Stimulated activated CD8-positive, alpha-beta memory T cell treated with anti-CD3 and anti-CD28 coated beads, Interleukin-15, amount 100 ng/mL, for 4 hours (primary cell): Measurements from ENCODE around the gene ZNF598.
"Not testable (repeated sequence)": the region's sequence is repeated elsewhere in the genome, so short reads cannot be mapped to it uniquely, and the experiment has no call there.

Experiments used
- DNase-seq, 2 donors: peaks; one replicate each; pipeline ENCODE4 v3.0.0-alpha.2; 2020; ENCODE audit warnings: low read depth in 2 of 2

ZNF598 gene

DNA sequence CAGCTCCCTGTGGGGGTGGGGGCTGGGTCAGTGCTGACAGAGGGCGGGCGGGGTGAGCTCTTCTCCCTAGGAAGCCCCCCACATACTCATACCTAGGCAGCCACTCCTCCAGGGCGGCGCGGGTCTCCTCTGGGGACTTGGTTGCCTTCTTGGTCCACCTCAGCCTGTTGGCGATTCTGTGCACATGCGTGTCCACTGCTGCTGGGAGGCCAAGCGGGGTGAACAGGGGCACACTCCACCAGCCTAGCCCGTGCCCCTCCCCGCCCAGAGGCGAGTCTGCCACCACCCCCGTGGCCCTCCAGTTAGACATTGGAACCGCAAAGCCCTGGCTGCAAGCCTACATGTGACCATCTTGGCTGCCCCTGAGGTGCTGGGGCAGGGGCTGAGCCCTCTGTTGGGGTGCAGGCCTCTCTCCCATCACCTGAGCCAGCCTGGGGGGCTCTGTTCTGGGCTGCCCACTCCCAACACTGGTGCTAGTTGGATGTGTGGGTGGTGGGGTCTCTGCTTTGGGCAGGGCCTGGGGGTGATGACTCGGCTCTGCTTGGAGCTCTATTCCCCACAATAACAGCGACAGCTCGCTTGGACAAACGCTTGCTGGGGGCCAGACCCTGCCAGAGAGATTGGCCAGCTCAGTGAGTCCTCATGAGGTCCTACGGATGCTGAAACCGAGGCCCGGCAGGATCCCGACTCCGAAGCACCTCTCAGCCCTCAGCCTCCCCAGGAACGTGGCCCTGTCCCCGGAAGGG is 30.6 kb upstream of the ZNF598 start:
- DNase-seq = no peak

DNA sequence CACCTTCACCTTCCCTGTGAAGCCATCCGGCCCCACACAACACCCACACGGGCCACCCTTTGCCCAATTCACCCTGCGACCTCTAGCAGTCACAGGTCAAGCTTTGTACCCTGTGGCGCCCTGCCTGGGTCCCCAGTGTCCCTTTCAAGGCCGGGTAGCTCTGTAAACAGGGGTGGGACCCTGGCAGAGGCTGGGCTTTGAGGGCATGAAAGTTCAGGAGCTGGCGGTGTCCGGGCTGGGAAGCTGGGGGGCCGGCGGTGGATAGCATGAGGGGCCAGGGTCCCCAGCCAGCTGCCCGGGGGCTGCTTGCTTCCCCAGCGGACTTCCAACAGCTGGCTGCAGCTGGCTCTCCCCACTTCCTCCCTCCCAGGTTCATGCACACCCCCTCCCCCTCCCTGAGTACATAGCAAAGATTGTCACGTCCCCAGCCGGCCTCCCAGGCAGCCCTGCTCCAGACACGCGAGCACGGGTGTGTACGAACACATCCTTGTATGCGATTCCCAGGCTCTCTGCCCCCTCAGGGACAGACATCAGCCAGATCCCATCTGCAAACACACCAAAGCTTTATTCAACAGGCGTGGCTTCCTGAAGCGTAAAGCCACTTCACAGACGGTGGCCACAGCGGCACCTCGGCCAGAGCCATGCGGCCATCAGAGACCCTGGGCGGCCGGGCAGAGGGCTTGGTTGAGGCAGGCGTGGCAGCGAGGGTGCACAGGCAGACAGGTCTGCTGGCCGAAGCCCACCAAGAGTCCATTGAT is 29.8 kb upstream of the ZNF598 start:
- DNase-seq = no peak

DNA sequence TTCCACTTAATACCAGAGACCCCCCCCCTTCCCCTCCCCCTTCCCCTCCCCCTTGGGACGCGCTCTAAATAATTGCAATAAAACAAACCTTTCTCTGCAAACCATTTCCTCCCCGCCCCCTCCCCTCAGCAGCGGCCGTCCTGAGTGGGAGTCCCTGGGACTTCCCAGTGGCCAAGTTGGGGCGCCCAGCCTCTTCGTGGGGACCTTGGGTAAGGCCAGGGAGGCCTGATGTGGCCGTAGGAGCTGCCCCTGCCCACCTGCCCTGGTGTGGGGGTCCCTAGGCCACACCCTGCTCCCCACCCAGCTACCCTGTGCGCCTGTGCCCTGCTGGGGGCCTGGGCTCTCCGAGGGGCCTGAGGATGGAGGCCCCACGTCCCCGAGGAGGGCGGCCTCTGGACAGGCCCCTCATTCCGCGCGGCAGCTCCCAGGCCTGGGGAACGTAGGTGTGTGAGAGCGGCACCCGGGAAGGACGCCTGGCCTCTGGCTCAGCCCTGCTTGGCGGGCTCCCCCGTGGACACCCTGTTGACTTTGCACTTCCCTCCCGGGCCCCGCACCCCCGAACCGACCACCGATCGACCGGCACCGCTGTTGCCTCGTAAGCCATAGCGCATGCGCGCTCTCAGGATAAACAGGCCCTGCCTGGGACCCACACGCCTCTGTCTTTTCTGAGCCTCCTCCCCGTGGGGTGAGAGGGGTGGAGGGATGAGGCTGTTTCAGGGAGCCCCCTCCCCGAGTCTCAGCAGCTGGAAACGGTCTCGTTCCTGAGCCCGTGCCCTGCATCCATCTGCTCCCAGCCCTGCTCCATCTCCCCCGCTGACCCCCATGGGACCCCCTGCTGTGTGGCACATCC is 29.0 kb upstream of the ZNF598 start:
- DNase-seq = no peak

DNA sequence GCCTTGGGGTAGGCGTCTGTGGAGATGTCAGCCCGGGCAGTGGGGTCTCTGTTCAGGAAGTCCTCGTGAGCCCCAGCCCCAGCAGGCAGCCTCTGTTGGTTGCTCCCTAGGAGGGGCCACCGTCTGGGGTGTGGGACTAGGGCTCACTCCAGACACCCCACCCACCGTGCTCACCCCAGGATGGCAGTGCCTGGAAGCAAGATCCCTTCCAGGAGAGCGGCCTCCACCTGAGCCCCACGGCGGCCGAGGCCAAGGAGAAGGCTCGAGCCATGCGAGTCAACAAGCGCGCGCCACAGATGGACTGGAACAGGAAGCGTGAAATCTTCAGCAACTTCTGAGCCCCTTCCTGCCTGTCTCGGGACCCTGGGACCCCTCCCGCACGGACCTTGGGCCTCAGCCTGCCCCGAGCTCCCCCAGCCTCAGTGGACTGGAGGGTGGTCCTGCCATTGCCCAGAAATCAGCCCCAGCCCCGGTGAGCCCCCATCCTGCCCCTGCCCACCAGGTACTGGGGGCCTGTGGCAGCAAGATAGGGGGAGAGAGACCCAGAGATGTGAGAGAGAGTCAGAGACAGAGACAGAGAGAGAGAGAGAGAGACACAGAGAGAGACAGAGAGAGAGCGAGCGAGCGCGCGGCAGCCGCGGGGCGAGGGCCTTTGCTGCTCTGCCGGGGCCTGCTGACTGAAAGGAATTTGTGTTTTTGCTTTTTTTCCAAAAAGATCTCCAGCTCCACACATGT is 28.2 kb upstream of the ZNF598 start:
- no peak for DNase-seq

DNA sequence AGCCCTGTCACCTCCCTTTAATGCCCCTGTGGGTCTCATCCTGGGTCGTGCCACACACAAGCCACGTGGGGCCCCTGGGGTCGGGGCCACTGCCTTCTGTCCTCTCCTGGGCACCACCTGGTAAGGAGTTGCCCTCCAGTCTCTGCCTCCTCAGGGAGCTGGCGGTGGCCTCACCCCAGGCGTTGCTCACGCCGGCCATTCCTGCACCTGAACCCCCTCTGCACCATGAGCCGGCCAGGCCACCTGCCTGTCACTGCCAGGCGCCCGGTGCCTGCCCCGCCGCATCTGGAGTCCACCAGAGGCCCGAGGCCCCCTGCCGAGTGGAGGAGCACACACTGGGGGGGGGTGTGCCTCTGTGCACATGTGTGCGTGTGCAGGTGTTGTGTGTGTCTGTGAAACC is 27.5 kb upstream of the ZNF598 start:
- no peak for DNase-seq

DNA sequence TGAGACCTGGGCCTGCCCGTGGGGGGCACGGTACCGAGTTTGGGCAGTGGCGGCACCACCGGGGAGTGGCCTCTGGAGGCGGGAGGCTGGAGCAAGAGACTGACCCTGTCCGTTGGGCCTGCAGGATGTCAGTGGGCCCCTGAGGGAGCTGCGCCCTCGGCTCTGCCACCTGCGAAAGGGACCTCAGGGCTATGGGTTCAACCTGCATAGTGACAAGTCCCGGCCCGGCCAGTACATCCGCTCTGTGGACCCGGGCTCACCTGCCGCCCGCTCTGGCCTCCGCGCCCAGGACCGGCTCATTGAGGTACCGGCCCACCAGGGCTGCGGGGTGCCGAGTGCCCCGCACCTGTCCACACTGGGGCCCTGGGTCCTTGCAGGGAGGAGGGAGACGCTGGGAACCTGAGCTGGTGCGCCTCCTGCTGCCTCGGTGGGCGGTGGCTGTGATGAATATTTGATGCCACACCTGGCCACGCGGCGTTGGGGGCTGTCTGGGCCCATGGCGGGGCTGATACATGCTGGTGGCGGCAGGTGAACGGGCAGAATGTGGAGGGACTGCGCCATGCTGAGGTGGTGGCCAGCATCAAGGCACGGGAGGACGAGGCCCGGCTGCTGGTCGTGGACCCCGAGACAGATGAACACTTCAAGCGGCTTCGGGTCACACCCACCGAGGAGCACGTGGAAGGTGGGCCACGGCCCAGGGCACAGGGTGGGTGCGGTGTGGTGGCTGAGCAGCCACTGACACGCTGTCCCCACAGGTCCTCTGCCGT is 26.8 kb upstream of the ZNF598 start:
- DNase-seq = no peak

DNA sequence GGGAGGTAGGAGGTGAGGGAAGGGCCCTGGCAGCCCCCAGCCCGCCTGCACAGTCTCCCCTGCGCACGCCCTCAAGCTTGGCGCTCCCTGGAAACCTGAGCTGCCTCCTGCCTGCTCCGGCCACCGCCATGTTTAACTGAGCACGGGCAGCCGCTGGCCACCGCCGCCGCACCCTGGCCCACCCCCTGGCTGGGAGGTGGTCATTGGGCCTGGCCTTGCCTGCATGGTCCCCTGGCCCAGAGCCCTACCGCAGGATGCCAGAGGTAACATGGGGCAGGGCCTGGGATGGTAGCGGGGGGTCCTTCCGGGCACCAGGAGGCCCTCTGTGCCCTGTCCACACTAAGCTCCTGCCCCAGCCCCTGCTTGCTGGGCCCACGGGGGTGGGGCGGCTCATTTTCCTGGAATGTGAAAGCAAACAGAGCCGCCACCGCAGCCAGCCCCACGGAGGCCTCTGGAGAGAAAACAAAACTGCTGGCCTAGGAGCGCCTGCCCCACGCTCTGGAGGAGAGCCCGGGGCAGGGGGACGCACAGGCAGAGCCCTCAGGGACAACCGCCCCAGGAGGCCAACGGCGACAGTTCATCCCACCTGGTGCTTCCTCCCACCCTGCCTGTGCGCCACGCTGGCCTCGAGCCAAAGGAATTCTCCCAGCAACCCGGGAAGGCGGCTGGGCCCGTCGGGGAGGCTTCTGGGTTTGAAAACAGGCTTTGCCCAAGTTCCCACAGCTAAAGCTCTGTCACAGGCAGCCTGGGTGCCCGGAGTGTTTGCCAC is 26.0 kb upstream of the ZNF598 start:
- DNase-seq = no peak

DNA sequence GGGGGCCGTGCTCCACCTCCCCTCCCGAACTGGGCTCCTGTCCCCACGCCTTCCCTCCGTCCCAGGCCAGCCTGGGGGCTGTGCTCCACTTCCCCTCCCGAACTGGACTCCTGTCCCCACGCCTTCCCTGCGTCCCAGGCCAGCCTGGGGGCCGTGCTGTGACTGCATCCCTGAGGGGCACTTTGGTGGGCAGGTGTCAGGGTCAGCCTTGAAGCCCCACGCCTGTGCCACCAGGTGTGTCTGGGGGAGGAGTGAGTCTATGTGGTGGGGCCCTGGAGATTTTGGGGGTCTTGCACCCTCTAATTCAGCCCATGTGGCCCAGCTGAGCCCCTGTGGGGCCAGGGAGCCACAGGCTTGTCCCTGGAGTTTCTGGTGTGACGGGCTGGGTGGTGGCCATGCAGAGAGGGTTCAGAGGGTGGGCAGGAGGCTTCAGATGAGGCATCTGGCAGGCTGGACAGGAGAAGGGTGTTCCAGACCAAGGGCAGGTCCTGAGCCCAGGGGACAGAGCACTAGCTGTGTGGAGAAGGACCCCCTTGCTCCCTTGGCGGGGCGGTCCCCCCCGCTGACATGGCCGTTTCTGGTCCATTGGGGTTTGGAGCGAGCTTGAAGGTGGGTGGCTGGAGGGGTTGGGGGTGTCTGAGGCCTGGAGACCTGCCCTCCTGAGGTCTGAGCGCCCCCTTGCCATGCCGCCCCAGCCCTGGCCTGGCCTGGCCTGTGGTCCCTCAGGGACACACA is 25.2 kb upstream of the ZNF598 start:
- DNase-seq = no peak

DNA sequence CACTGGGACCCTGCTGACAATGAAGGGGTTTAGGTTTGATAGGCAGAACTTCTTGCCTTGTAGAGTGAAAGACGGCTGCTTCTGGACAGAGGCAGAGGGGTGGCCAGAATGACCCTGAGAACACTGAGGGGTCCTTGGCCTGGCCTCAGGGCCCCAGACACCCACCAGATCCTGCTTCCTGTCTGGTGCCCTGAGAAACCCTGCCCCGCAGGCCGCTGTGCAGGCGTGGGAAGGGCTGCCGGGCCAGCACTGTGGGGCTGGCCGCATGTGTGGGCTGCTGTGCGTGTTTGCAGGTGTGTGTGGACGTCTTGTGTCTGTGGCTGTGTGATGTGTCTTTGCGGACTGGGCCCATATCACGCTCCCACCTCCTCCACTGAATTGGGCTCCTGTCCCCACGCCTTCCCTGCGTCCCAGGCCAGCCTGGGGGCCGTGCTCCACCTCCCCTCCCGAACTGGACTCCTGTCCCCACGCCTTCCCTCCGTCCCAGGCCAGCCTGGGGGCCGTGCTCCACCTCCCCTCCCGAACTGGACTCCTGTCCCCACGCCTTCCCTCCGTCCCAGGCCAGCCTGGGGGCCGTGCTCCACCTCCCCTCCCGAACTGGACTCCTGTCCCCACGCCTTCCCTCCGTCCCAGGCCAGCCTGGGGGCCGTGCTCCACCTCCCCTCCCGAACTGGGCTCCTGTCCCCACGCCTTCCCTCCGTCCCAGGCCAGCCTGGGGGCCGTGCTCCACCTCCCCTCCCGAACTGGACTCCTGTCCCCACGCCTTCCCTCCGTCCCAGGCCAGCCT is 24.5 kb upstream of the ZNF598 start:
- not testable (repeated sequence) for DNase-seq

DNA sequence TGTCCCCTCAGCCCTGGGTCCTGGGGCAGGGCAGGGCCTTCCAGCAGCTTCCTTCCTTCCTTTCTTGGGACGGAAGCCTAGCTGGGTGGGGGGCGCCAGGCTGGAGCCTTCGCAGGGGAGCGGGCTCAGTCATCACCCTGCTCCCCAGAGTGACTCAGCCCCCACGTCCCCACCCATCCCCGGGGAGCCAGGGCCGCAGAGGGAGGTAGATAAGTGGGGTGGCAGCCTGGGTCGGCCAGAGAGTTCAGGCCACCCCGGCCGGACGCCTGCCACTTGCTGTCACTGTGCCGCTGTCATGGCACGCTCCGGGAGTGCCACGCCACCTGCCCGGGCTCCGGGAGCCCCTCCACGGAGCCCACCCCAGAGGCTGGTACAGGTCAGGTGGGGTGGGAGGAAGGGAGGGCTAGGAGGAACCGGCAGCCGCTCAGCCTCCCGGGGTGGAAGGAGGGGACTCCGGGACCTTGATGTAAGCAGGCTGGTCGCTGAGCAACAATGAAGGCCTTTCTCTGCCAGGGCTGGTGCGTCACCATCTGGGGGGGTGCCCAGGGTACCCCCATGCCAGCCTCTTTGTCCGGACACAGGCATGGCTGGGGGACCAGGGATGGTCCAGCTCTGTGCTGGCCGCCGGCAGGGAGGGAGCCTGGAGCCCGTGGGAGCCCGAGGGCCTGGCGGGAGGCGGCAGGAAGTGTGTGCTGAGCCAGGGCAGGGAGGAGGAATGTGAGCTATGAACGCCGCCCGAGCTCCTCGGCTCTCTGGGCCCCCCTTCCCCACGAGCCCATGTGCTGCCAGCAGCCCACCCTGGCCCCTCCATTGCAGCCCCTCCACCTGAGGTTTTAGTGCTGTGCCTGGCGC is 23.7 kb upstream of the ZNF598 start:
- DNase-seq = no peak

DNA sequence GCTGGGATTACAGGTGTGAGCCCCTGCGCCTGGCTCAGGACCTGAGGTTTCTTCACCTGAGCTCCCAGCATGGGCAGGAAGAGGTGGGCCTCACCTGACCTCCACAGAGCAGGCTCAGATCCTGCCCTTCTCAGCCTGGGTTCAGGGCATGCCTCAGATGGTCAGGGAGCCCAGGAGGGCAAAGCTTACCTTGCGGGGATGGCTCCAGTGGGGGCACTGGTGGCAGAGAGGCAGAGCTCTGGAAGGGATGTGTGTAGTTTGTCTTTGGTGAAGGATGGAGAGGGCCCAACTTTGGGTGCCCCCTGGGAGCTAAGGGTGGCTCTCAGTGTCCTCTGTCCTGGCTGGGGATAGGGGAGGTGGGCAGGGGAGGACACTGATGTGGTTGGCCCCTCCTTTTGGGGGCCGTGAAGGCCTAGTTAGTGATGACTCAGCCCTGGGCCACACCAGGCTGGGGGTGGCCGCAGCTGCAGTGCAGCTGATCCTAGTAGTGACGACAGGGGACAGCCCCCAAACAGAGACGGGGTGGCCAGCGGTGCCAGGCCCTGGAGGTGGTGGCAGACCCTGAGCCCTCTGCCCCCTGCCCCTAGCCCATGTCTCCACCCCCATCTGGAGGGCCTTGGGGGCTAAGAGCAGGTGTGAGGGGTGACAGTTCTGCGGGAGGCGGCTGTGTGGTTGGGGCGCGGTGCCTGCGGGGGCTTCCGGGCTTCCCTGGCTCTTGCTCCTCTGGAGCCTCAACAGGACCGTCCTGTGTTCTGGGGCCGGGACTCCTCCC is 22.9 kb upstream of the ZNF598 start:
- no peak for DNase-seq

DNA sequence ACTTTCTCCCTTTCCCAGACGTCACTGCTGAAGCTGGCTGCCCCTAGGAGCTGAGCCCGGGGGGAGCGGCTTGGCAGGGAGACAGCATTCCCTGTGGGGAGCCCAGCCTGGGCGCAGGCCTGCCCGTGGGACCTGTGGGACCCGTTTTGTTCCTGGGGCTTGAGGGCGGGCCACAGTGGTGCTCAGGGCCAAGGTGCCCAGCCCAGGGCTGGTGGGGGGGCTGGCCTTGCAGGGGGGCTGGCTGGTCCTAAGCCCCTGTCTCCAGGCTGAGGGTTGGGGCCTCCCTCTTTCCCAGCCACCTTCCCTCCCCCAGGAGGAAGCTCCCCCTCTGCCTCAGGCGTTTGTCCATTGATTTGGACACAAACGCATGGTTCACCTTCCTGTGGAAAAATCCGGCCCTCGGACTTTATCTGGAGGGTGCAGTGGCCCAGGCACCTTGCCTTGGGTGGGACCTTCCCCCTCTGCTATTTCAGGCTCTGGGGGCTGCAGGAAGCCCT is 21.5 kb upstream of the ZNF598 start:
- no peak for DNase-seq

DNA sequence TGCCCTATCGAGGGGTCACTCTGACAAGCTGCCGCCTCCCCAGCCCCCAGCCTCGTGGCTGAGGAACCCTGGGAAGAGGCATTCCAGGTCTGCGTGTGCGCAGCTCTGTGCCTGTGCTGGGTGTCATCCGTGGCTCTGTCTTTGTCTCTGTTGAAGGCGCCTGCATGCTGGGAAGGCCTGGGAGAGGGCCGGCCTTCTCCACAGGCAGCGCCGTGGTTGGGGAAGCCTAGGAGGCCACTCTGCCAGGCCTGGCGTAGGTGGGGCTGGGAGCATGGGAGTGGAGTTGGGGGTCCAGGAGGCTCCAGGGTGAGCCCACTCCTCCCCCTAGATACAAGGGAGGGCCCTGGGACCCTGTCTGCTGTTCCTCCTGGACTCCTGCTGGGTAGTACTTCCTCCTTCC is 20.4 kb upstream of the ZNF598 start:
- DNase-seq = no peak

DNA sequence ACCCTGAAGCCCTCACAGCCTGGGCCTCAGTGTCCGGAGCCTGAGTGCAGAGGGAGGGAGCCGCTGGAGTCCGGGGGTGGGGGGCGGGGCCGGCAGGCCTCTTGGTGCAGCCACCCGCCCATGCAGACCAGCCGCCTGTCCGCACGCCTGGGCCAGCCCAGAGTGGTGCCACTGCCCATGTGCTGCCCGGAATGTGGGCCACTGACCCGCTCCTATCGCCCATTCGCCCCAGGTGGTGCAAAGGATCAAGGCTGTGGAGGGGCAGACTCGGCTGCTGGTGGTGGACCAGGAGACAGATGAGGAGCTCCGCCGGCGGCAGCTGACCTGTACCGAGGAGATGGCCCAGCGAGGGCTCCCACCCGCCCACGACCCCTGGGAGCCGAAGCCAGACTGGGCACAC is 19.7 kb upstream of the ZNF598 start:
- DNase-seq = no peak

DNA sequence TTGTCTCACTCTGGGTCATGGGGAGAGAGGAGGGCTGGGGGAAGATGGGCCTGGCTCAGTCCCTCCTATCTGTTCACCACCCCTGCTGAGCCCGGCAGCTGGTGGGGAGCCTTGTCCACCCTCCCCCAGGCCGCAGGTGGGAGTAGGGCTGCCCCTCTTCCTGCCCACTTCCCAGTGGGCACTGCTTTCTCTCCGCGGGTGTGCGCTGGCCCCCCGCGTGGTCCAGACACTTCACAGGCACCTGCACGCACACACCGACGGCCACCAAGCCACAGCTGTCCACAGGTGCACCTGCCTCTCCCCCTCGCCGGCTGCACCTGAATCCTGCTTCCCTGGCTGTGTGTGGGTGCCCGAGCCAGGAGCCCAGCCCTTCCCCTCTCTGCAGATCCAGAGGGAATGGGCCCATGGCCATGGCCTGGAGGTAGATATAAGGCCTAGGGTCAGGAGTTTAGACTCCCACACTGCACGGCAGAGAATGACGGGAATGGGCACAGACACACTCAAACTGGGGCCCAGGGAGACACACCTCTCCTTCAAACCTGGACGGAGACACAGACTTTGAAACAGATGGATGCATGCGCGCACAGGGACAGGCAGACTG is 19.1 kb upstream of the ZNF598 start:
- no peak for DNase-seq

DNA sequence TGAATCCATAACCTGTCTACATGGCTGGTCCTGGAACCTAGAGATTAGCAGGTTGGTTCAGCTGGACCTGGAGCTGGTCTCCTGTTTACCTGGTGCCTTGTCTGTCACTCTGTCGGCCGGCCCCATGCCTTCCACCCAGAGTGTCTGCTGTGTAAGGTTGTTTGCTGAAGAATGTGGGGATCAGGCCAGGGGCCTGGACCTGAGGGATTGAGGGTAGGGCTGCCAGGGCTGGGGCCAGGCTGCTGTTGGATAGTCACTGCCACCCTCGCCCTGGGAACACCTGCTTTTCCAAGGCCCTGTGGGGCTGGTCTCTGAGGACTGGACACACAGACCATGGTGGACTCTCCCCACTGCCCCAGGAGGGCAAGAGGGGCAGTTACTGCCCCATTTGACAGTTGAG is 18.5 kb upstream of the ZNF598 start:
- DNase-seq = no peak
